GM18951 (cell line): ENCODE measurements around the gene ITGBL1.

Experiments
- POLR2A ChIP-seq: IDR thresholded peaks from 4 replicates; pipeline ENCODE4 v1.6.1; 2011; ENCODE audit warnings: mild to moderate bottlenecking; ENCODE audit not compliant: insufficient read length, insufficient read depth; ENCODE audit errors: extremely low read depth
- in situ Hi-C: fragments of 300-500 bp; cut with MboI; formaldehyde crosslinking; loops from one replicate; pipeline ENCODE4 v1.12.0; 2022; ENCODE audit warnings: low sequenced_read_pairs, mixed read lengths, inconsistent platforms; ENCODE audit not compliant: unreplicated experiment

Gene ITGBL1

GRCh38 chr13:101467415-101467814 is 14.9 kb downstream of the ITGBL1 start:
- in situ Hi-C loops = no loop called here
- TF ChIP-seq POLR2A = no peak

- TF ChIP-seq POLR2A = no peak
- in situ Hi-C loops = no loop called here
Observed at GRCh38 chr13:101473458-101473857, 21.0 kb downstream of the ITGBL1 start.

DNA sequence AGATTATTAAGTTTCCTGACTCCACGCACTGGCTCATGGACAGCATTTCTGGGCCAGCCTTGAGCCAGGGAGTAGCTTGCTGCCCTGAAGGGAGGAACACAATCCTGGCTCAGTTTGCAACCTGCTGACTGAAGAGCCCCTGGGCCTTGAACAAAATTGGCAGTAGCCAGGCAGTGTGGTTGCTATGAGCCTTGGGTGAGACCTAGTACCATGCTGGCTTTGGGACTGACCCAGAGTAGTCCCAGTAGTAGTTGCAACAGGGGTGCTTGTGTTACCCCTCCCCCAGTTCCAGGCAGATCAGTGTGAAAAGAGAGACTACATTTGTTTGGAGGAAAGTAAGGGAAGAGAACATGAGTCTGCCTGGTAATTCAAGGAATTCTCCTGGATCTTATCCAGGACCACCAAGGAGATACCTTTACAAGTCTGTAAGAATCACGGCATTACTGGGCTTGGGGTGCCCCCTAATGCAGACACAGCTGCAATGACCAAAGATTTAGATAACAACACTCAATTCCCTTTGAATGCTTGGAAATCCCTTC is 22.0 kb downstream of the ITGBL1 start:
- TF ChIP-seq POLR2A = no peak
- in situ Hi-C loops = no loop called here

DNA sequence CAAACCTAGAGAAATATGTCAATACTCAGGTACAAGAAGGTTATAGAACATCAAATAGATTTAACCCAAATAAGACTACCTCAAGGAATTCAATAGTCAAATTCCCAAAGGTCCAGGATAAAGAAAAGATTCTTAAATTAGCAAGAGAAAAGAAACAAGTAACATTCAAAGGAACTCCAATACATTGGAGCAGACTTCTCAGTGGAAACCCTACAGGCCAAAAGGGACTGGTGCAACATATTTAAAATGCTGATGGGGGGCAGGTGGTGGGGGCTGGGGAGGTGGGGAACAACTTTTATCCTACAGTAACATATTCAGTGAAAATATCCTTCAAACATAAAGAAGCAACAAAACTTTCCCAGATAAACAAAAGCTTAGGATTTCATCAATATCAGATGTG is 23.1 kb downstream of the ITGBL1 start:
- in situ Hi-C loops = no loop called here
- no peak for TF ChIP-seq POLR2A

DNA sequence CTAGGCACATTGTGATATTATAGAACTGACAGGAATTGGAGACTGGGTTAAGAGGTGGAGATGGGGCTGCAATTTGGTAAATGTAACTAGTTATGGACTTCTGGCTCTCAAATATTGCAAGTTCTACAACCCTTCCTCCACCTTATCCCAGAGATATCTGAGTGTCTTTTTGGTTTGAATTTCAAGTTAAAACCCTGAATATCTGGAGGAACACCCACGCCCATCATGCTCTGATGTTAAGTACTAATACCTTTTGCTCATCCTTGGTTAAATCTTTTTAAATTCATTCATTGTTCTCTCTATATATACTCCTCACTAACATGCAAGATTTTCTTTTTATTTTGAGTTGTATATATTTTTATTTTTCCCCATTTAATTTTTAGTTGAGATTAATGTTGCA is 28.9 kb downstream of the ITGBL1 start:
- no peak for TF ChIP-seq POLR2A
- in situ Hi-C loops = no loop called here

GRCh38 chr13:101486708-101487437 is 34.4 kb downstream of the ITGBL1 start:
- no peak for TF ChIP-seq POLR2A
- in situ Hi-C loops = no loop called here

DNA sequence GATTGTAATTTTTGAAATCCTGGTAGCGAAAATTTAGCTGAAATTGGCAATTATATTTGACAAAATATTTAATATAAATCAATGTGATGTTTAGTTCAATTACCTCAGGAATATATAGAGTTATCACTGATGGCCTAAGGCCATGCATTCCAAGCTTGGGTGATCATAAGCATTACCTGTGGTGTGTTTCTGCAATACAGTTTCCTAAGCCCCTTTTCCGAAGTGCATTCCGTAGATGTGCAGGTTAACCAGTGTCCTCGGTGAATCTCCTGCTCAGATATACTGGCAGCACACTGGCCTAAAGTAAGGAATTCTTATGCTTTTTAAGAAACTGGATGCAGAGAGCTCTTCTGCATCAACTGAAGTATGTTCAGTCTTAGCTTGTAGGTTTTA is 35.0 kb downstream of the ITGBL1 start:
- in situ Hi-C loops = no loop called here
- no peak for TF ChIP-seq POLR2A

- in situ Hi-C loops = no loop called here
Observed at GRCh38 chr13:101488734-101489133, 36.3 kb downstream of the ITGBL1 start.

GRCh38 chr13:101489643-101490405 is 37.3 kb downstream of the ITGBL1 start:
- in situ Hi-C loops = no loop called here
- no peak for TF ChIP-seq POLR2A

More at GRCh38 chr13:101488734-101489133, 36.3 kb downstream of the ITGBL1 start:
- no peak for TF ChIP-seq POLR2A

DNA sequence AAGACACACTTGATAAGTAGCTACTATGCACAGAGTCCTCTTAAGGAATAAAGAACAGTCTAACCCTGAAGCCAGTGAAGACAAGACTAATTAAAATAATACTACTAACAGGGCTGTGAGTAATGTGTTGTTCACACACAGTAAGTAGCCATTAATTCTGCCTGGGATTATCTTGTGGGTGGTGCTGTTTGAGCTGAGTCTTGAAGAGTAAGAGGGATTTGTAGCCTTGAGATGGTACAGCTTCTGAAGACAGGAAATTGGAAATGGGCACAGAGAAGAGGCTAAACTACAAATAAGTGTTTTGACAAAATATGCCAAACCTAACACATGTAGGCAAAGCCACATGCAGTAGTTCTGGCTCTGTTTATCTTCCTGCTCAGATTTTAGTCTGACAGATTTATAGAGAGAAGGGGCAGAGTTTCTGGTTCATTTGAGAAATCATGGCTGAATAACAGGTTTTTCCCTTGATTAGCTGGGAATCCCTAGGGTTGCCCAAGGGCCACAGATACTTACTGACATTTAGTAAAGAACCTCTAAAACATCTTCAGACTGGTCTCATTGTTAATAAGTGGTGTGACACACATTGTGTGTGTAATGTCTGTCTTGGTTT is 38.0 kb downstream of the ITGBL1 start:
- TF ChIP-seq POLR2A = no peak
- in situ Hi-C loops = no loop called here

- in situ Hi-C loops = no loop called here
- no peak for TF ChIP-seq POLR2A
Observed at GRCh38 chr13:101492251-101492910, 39.9 kb downstream of the ITGBL1 start.

GRCh38 chr13:101493541-101493940 is 41.1 kb downstream of the ITGBL1 start:
- TF ChIP-seq POLR2A = no peak
- in situ Hi-C loops = no loop called here

DNA sequence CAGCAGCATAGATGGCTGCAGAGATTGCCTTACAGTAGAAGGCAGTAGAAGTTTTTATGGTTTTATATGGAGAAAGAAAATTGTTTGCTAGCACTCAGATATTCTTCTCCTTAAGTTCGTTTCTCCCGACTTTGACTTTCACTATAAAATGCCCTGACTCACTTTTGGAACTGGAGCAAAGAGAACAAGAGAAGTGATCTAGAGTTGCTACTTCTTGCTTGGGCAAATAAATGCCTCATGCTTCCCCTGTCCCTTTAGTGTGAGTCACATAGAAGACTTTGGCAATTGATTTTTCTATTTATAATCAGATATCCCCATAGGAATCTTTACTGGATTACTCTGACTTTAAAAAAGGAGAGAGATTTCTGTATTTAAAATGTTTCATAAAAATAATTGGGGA is 46.9 kb downstream of the ITGBL1 start:
- no peak for TF ChIP-seq POLR2A
- in situ Hi-C loops = no loop called here
